ENCODE measurements around the gene MUC21.

Gene MUC21

GRCh38 chr6:31009731-31010130 lies 26.2 kb downstream of the MUC21 start:
- no peaks in the 10 kb centered on the region for H3K9me2 ChIP-seq (replicated peaks; ENCODE audit: insufficient read depth, low read length)
- H4K20me1 ChIP-seq (ENCODE audit: low read depth, low read length) = no peaks in the 10 kb centered on the region
- TF ChIP-seq, protein P1, sequence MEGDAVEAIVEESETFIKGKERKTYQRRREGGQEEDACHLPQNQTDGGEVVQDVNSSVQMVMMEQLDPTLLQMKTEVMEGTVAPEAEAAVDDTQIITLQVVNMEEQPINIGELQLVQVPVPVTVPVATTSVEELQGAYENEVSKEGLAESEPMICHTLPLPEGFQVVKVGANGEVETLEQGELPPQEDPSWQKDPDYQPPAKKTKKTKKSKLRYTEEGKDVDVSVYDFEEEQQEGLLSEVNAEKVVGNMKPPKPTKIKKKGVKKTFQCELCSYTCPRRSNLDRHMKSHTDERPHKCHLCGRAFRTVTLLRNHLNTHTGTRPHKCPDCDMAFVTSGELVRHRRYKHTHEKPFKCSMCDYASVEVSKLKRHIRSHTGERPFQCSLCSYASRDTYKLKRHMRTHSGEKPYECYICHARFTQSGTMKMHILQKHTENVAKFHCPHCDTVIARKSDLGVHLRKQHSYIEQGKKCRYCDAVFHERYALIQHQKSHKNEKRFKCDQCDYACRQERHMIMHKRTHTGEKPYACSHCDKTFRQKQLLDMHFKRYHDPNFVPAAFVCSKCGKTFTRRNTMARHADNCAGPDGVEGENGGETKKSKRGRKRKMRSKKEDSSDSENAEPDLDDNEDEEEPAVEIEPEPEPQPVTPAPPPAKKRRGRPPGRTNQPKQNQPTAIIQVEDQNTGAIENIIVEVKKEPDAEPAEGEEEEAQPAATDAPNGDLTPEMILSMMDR (IDR thresholded peaks at IDR 0.05; ENCODE audit: insufficient read depth, low read length, poor library complexity, severe bottlenecking) = no peak
- no peak for TF ChIP-seq EZH2phosphoT487 (conservative IDR thresholded peaks at IDR 0.05; ENCODE audit: low read length)
- no peak overlapping the region for H2AFZ ChIP-seq (ENCODE audit: low read depth, low read length, severe bottlenecking)
- H3K27ac ChIP-seq (ENCODE audit: low read depth, low read length) = no peak overlapping the region
- H3K36me3 ChIP-seq (ENCODE audit: low read length) = no peaks in the 10 kb centered on the region
- no peaks in the 10 kb centered on the region for H3K9me3 ChIP-seq (ENCODE audit: insufficient read depth, low read length)
- H3F3A ChIP-seq (ENCODE audit: insufficient read depth) = no peaks in the 10 kb centered on the region
- H3K4me3 ChIP-seq (ENCODE audit: insufficient read depth, low read length, poor library complexity, severe bottlenecking) = no peak overlapping the region
- H3K4me2 ChIP-seq (ENCODE audit: low read depth, low read length, poor library complexity, severe bottlenecking) = no peak overlapping the region
- H3K27me3 ChIP-seq (ENCODE audit: low read length) = peaks cover 4% of the 10 kb centered on the region; the same call in 1 of the 2 replicates
- no peaks in the 10 kb centered on the region for H3K79me2 ChIP-seq (ENCODE audit: insufficient read depth, low read length)
- H3K9ac ChIP-seq (ENCODE audit: low read length) = no peak overlapping the region

DNA sequence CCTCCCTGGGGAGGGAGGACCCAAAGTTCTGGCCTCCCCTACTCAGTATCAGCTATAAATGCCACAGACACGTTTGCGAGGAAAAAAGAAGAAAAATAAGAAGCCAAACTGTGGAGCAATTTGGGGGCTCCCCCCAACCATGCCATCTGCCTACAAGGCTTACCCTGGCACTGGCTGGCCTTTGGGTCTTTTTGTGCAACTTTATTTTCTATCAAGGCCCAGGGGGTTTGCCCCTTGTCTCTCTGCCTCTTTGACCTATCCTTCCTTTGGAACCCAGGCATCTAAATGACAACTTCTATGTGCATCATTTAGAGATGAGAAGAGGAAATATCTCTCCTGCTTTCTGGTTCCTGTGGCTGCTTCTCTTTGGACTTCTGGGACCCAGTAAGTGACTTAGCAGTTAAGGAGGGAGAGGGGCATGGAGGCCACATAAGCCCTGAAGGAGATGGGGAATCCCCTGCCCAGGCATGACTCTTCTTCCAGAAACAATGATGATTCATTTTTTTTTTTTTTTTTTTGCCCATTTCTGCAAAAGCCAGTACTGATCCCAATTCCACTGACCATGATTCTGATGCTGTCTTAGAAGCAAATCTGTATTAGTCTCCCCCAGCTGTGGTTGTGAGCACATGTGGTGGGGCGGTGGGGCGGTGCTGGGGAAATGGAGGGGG lies 27.0 kb downstream of the MUC21 start, which contains the start of gene MUC22:
MUC22 (plus strand) TSS at position 82 of the 668 bp plus-strand sequence; CDS start at position 315, 233 bp downstream.
- no peak within 1 kb of the TSS for H2AFZ ChIP-seq (ENCODE audit: low read depth, low read length, severe bottlenecking)
- H3K9me2 ChIP-seq (replicated peaks; ENCODE audit: insufficient read depth, low read length) = no peaks in the 10 kb centered on the region
- no peak for TF ChIP-seq EZH2phosphoT487 (conservative IDR thresholded peaks at IDR 0.05; ENCODE audit: low read length)
- TF ChIP-seq, protein P1 (IDR thresholded peaks at IDR 0.05; ENCODE audit: insufficient read depth, low read length, poor library complexity, severe bottlenecking) = no peak
- H3K9me3 ChIP-seq (ENCODE audit: insufficient read depth, low read length) = 0 out of 2 replicates have a peak, but pooled peaks cover 2% of the 10 kb centered on the region
- no peak within 1 kb of the TSS for H3K27ac ChIP-seq (ENCODE audit: low read depth, low read length)
- no peaks in the 10 kb centered on the region for H3K36me3 ChIP-seq (ENCODE audit: low read length)
- H3K27me3 ChIP-seq (ENCODE audit: low read length) = peaks cover 4% of the 10 kb centered on the region; the same call in 1 of the 2 replicates
- no peaks in the 10 kb centered on the region for H3F3A ChIP-seq (ENCODE audit: insufficient read depth)
- no peaks in the 10 kb centered on the region for H3K79me2 ChIP-seq (ENCODE audit: insufficient read depth, low read length)
- no peak within 1 kb of the TSS for H3K4me2 ChIP-seq (ENCODE audit: low read depth, low read length, poor library complexity, severe bottlenecking)
- no peaks in the 10 kb centered on the region for H4K20me1 ChIP-seq (ENCODE audit: low read depth, low read length)
- no peak within 1 kb of the TSS for H3K4me3 ChIP-seq (ENCODE audit: insufficient read depth, low read length, poor library complexity, severe bottlenecking)
- H3K9ac ChIP-seq (ENCODE audit: low read length) = no peak within 1 kb of the TSS

GRCh38 chr6:31011153-31011552 lies 27.6 kb downstream of the MUC21 start:
- Histone ChIP-seq H3K9me3 (ENCODE audit: insufficient read depth, low read length) (0 out of 2 replicates have a peak, but pooled peaks cover 5% of the 10 kb centered on the region), H3F3A (ENCODE audit: insufficient read depth) (no peaks in the 10 kb centered on the region), H3K36me3 (ENCODE audit: low read length) (no peaks in the 10 kb centered on the region), H3K9me2 (replicated peaks; ENCODE audit: insufficient read depth, low read length) (no peaks in the 10 kb centered on the region), H3K9ac (ENCODE audit: low read length) (no peak overlapping the region), H3K27ac (ENCODE audit: low read depth, low read length) (no peak overlapping the region), H3K4me3 (ENCODE audit: insufficient read depth, low read length, poor library complexity, severe bottlenecking) (no peak overlapping the region), H2AFZ (ENCODE audit: low read depth, low read length, severe bottlenecking) (no peak overlapping the region), H3K79me2 (ENCODE audit: insufficient read depth, low read length) (no peaks in the 10 kb centered on the region), H3K4me2 (ENCODE audit: low read depth, low read length, poor library complexity, severe bottlenecking) (no peak overlapping the region), H4K20me1 (ENCODE audit: low read depth, low read length) (no peaks in the 10 kb centered on the region), H3K27me3 (ENCODE audit: low read length) (peaks cover 4% of the 10 kb centered on the region; the same call in 1 of the 2 replicates)
- TF ChIP-seq EZH2phosphoT487 (conservative IDR thresholded peaks at IDR 0.05; ENCODE audit: low read length) = no peak
- TF ChIP-seq, protein P1 (IDR thresholded peaks at IDR 0.05; ENCODE audit: insufficient read depth, low read length, poor library complexity, severe bottlenecking) = no peak
